Effector memory CD4-positive, alpha-beta T cell (primary cell): ENCODE results near the gene ASCC1.
A peak's percentile ranks its signal among the peaks of the same experiment; 100 is the strongest.

Experiments
- DNase-seq, 3 donors: peaks; one replicate each; pipeline ENCODE4 v3.0.0-alpha.2; 2020
- H3K27ac ChIP-seq: 2 replicates; pipeline ENCODE4 v1.7.0; 2013; ENCODE audit warnings: mild to moderate bottlenecking, low read length, moderate library complexity; ENCODE audit not compliant: insufficient read depth, poor library complexity, severe bottlenecking
- H3K27me3 ChIP-seq: replicated peaks from 2 replicates; pipeline ENCODE4 v1.7.0; 2013; ENCODE audit warnings: mild to moderate bottlenecking, low read length; ENCODE audit not compliant: insufficient read depth, control insufficient read depth, poor library complexity, severe bottlenecking
- H3K36me3 ChIP-seq: 2 replicates; pipeline ENCODE4 v1.7.0; 2013; ENCODE audit warnings: mild to moderate bottlenecking, low read length, moderate library complexity; ENCODE audit not compliant: control insufficient read depth, insufficient read depth
- H3K4me1 ChIP-seq: 2 replicates; pipeline ENCODE4 v1.7.0; 2013; ENCODE audit warnings: low read length, mild to moderate bottlenecking; ENCODE audit not compliant: control insufficient read depth, insufficient read depth, poor library complexity, severe bottlenecking
- H3K4me3 ChIP-seq: 2 replicates; pipeline ENCODE4 v1.7.0; 2013; ENCODE audit warnings: low read length, low read depth, mild to moderate bottlenecking; ENCODE audit not compliant: insufficient read depth, poor library complexity, severe bottlenecking
- H3K9me3 ChIP-seq: 2 replicates; pipeline ENCODE4 v1.7.0; 2013; ENCODE audit warnings: mild to moderate bottlenecking, low read length, moderate library complexity; ENCODE audit not compliant: control insufficient read depth

The ASCC1 gene

DNA sequence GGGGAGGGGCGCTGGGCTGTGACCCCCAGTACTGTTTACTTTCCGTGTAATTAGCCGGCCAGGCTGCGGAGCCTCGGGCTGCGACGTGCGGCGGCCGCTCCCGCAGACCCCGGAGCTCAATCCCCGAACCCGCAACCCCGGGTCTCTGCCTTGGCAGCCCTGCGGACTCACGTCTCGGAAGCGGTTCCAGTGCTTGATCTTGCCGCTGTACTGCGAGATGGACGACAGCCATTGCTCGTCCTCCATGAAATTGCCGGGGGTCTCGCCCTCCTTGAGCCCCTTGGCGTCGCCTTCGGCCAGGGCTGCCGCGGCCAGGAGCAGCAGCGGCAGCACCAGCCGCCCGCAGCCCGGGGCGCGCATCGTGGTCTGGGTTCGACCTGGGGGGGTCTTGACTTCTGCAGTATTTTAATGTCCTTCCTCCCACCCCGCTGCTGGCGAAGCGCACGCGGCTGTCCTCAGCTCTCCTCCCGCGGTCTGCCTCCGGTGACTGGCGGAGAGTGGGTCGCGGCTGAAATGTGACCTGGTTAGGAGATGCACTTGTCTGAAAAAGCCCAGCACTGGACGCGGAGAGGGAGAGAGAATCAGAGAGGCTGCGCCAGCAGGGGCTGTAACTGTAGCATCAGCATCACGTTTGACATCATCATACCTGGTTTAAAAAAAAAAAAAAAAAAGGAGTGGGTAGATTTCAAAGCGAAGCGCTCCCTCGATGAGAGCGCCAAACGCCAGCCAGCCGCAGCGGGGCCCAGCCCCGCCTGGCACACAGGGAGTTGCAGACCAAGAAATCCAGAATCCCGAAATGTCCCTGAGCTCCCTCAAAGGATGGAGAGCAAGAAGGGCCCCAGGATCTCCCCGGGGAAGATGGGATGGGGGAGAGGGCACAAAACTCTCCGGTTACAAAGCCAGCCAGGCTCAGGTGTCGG is 127.8 kb downstream of the ASCC1 start, which contains the start of gene SPOCK2:
TSS of gene SPOCK2 (minus strand) at position 583 of the 920 bp plus-strand sequence. CDS start at position 360, 223 bp downstream.
- Histone ChIP-seq H3K27me3 (no peaks in the 10 kb centered on the region), H3K4me1 (peaks cover 46% of the 10 kb centered on the region), H3K9me3 (no peaks in the 10 kb centered on the region), H3K27ac (peak within 1 kb of the TSS; percentile 93), H3K4me3 (peak within 1 kb of the TSS; percentile 99), H3K36me3 (peaks cover 37% of the 10 kb centered on the region)
- DNase-seq = peak; percentile 74 to 78 (median 77)

DNA sequence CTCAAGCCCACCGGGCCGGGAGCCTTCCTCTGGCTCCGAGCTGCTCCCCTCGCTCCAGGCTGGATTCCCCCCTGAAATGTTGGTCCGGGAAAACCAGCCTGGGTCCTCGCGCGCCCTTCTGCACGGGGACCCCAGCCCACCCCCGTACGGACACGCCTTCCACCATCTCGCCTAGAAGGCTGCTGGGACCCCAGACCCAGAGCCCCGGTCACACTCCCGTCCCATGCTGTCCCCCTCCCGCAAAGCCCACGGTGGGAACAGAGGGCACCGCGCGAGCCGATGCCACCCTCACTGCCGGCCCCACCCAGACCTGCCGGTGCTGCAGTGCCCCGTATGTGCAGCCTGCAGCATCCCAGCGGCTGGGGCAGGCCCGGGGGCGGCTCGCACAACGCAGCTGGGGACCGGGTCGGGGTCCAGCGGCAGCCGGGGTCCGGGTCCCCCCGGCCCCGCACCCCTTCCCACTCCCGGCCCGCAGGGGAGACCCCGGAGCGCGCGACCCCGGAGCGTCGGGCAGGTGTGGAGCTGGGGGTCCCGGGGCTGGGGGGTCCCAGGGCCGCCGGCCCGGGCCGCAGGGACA is 128.6 kb downstream of the ASCC1 start:
- peaks cover 53% of the 10 kb centered on the region for H3K4me1 ChIP-seq
- H3K4me3 ChIP-seq = peak overlapping the region; percentile 99
- DNase-seq = peak in 1 of 3 donors; percentile 27
- no peaks in the 10 kb centered on the region for H3K27me3 ChIP-seq
- H3K9me3 ChIP-seq = no peaks in the 10 kb centered on the region
- peaks cover 40% of the 10 kb centered on the region for H3K36me3 ChIP-seq
- peak overlapping the region; percentile 93 for H3K27ac ChIP-seq

DNA sequence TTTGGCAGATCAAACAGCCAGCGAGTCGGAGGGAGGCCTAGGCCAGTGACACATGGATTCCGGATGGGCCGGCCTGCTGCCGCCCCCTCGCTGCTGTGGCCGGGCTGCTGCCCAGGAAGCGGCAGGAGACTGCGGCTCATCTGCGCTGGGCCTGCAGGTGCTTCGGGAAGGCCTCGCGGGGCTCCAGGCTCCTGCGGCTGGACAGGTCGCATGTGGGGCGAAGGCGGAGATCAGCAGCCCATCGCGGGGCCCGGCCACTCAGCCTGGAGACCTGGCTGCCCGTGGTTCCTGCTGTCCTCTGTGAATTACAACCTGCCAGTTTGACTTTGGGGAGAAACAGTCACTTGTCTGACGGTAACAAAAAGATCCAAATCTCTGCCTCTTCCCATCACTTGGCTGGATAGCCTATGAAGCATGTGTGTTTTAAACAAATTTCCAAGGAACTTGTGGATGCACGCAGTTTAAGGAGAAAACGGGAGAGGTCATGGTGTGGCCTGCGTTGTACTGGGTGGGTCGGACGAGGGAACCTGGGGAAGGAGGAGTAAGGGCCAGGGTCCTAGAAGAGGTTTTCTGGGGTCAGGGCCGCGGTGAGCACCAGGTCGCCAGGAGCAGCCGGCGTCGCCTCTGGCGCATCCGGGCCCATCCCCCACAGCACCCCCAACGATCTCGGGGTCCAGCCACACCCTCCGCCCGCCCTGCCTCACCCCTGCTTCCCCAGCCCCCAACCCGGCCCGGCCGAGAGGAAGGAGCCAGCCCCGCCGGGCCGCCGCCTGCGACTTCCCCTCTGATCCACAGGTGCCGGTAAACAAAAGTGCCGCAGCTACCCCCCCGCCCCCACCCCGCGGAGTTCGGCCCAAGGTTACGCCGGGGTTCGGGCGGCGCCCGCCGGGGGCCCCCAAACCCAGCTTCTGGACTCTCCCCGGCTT is 129.3 kb downstream of the ASCC1 start:
- peak; percentile 50 to 54 (median 53) for DNase-seq
- peak overlapping the region; percentile 93 for H3K27ac ChIP-seq

DNA sequence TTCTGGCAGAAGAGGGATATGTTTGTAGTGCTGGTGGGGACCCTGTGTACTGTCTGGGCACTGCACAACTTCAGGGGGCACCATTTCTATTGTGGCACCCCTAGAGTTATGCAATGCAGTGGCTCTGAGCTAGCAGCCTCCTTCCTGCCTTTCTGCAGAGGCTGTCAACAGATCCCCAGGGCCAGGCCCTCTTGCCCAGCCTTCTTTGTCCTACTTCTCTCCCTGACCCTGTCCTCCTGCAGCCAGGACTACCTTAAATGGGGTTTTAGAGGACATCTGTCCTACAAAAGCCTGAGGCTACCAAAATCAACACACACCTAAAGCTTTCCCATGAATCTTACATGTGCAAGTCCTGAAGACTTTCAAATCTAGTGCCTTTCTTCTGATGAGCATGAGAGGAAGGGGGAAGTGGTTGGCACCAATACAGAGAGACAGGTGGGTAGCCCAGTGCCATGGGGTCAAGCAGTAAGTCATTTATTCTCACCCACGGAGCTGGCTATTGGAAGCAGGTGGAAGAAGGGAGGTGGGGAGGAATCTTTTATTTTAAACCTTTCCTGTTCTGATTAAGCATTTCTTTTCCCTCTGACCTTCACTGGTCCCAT is 130.1 kb downstream of the ASCC1 start:
- Histone ChIP-seq H3K9me3 (no peaks in the 10 kb centered on the region), H3K4me1 (peaks cover 69% of the 10 kb centered on the region), H3K27me3 (no peaks in the 10 kb centered on the region), H3K36me3 (peaks cover 54% of the 10 kb centered on the region), H3K27ac (peak overlapping the region; percentile 93), H3K4me3 (peak overlapping the region; percentile 99)
- DNase-seq = no peak

More for the DNA sequence above, 129.3 kb downstream of the ASCC1 start:
- Histone ChIP-seq H3K4me1 (peaks cover 61% of the 10 kb centered on the region), H3K4me3 (peak overlapping the region; percentile 99), H3K27me3 (no peaks in the 10 kb centered on the region), H3K9me3 (no peaks in the 10 kb centered on the region), H3K36me3 (peaks cover 47% of the 10 kb centered on the region)

DNA sequence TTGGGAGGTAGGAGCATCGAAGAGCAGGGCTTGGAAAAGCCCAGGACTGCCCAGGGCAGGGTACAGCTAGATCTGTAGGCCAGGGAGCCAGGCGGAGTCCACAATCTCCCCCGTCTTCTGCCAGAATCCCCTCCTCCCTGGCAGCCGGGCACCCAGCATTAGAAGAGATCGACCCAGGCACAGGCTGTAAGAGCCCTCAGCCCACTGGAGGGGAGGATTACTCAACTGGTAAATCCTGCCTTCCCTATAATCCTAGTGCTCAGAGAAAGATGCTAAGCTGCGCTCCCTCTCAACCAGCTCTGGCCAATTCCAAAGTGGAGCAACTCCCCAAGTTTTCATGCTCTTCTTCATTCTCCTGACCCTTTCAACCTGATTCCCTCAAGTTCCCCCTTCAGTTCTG is 130.9 kb downstream of the ASCC1 start:
- Histone ChIP-seq H3K4me3 (peak overlapping the region; percentile 99), H3K36me3 (peaks cover 54% of the 10 kb centered on the region), H3K9me3 (no peaks in the 10 kb centered on the region), H3K27me3 (no peaks in the 10 kb centered on the region), H3K4me1 (peaks cover 73% of the 10 kb centered on the region), H3K27ac (peak overlapping the region; percentile 93)
- no peak for DNase-seq

DNA sequence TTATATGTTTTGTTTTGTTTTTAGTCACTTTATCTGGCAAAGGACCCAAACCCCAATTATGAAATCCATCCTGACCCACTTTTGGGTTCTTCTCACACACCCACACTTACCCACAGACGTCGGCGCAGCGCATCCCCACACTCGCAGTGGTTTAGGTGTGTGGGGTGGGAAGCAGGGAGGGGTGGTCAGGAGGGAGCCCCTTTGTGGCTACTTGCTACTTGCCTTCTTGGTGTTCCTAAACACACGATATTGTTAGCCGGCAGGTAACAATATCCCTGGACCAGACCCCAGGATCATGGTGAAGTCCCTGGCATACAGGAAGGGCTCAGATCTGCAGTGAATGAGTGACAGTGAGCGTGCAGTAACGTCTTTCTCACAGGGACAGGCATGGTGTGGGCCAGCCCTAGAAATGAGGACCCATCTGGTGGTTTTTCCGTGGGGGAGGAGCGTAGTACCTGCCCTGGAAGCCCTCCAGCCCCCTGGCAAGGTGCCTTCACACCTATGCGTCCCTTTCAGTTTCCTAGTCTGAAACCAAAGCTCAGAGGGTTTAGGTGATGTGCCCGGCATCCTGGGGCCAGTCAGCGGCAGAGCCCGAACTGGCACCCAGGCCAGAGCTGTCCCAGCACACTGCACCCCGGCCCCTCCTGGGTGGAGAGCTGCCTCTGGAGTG is 132.2 kb downstream of the ASCC1 start:
- H3K36me3 ChIP-seq = peaks cover 54% of the 10 kb centered on the region
- no peaks in the 10 kb centered on the region for H3K9me3 ChIP-seq
- no peaks in the 10 kb centered on the region for H3K27me3 ChIP-seq
- peak overlapping the region; percentile 93 for H3K27ac ChIP-seq
- H3K4me1 ChIP-seq = peaks cover 73% of the 10 kb centered on the region
- DNase-seq = peak; percentile 57 to 60 (median 60)
- peak overlapping the region; percentile 51 for H3K4me3 ChIP-seq

DNA sequence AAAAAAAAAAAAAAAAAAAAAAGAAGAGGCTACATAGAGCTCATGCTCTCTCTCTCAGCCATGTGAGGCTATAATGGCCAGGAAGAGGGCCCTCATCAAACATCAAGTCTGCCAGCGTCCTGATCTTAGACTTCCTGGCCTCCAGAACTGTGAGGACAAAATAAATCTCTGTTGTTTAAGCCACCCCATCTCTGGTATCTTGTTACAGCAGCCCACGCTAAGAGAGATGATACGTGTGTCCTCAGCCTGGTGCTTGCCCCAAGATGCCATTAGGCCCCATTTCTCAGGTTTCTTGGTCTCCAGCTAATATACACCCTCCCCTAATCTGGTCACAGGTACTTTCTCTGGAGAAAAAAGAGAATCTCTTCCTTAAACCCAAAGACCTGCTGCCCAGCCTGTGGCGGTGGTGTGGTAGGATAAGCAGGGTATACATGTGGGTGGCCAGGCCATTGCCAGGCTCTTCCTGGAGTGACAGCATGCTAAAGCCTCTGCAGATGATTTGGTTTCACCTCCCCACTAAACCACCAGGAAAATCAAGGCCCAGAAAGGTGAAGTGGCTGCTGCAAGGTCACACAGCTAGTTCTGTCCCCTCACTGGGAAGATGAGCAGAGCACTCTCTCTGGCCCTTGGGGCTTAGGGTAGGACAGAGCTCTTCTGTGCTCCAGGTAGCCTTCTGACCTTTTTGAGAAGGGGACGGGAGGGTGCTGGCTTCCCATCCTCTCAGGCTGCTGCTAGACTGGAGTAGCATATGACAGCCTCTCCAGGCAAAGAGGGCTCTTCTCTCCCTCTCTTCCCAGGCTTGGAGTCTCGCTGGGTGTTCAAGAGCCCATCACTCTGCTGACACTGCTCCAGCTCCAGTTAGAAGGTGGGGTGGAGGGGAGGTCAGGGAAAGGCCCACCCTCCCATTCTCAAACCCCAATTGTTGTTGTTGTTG is 133.0 kb downstream of the ASCC1 start:
- H3K9me3 ChIP-seq = no peaks in the 10 kb centered on the region
- peak overlapping the region; percentile 93 for H3K27ac ChIP-seq
- peak overlapping the region; percentile 51 for H3K4me3 ChIP-seq
- no peaks in the 10 kb centered on the region for H3K27me3 ChIP-seq
- peaks cover 56% of the 10 kb centered on the region for H3K36me3 ChIP-seq
- peaks cover 76% of the 10 kb centered on the region for H3K4me1 ChIP-seq
- no peak for DNase-seq

DNA sequence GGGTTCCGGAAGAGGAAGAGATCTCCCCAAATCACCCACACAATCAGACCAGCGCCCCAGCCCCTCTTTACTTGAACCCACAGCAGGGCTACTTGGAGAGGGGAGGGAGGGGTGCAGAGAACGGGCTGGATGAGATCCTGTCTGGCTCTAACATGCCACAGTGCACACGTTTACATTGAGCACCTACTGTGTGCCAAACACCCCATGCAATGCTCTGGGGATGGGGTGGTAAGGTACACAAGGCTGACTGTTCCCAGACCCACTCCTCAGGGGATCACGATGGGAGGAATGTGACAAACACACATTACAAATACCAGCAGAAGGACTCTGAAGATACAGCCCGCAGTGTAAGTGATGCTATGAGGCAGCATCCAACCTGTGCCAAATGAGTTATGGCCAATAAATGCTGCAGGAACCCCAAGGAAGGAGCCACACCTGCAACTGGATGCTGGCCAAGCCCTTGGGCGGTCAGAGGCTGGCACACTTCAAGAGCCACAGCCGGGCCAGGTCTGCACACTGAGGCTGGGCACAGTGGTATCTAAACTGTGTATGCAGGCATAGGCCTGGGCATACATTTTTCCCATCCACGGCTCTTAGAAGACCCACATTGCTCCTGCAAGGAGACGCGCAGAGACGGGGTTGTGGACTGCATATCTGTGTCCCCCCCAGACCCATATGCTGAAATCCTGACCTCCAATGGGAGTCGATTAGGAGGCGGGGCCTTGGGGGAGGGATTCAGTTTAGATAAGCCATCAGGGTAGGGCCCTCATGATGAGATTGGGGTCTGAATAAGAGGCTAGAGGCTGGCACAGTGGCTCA is 134.1 kb downstream of the ASCC1 start:
- peak overlapping the region; percentile 73 for H3K27ac ChIP-seq
- H3K27me3 ChIP-seq = no peaks in the 10 kb centered on the region
- H3K36me3 ChIP-seq = peaks cover 56% of the 10 kb centered on the region
- H3K4me3 ChIP-seq = no peak overlapping the region
- H3K4me1 ChIP-seq = peaks cover 86% of the 10 kb centered on the region
- no peak for DNase-seq
- H3K9me3 ChIP-seq = no peaks in the 10 kb centered on the region
